Central memory CD4-positive, alpha-beta T cell (primary cell): Measurements from ENCODE around the gene ARMC5.

Experiments used
- DNase-seq: peaks from one replicate; pipeline ENCODE4 v3.0.0; 2022

ARMC5 gene

DNA sequence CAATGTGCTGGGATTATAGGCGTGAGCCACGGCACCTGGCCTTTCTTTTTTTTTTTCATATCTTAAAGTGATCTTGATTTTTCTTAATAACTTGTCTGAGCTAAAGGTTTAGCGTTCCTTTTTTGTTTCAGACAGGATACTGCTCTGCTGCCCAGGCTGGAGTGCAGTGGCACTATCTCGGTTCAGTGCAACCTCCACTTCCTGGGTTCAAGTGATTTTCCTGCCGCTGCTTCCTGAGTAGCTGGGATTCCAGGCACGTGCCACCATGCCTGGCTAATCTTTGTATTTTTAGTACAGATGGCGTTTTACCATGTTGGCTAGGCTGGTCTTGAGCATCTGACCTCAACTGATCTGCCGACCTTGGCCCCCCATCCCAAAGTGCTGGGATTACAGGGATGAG is 44.9 kb downstream of the ARMC5 start:
- DNase-seq, result no peak

DNA sequence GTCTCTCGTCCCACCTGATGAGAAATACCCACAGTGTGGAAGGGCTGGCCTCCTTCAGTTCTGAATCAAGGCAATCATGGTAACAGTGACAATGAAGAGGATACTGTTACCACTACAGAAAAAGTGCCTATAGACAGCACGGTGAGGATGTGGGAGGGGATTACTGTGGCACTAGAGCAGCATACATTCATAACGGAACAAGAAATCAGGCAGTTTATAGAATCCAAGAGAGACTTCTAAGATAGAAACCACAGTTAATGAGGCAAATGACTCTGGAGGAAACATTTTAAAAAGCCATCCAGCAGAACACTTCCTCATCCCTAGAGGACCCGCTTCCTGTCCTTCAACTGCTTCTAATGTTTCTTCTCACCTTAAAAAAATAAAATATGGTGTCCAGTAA is 46.2 kb downstream of the ARMC5 start:
- no peak for DNase-seq

GRCh38 chr16:31507617-31507928 is 48.3 kb downstream of the ARMC5 start:
- no peak for DNase-seq

- peak; percentile 73 for DNase-seq
Observed at GRCh38 chr16:31507929-31508705, 48.8 kb downstream of the ARMC5 start, which contains the start of gene RUSF1. TSS of gene RUSF1 (minus strand) at chr16:31508391. CDS start at chr16:31508373, 18 bp downstream.

GRCh38 chr16:31508706-31509195 is 49.5 kb downstream of the ARMC5 start:
- no peak for DNase-seq

DNA sequence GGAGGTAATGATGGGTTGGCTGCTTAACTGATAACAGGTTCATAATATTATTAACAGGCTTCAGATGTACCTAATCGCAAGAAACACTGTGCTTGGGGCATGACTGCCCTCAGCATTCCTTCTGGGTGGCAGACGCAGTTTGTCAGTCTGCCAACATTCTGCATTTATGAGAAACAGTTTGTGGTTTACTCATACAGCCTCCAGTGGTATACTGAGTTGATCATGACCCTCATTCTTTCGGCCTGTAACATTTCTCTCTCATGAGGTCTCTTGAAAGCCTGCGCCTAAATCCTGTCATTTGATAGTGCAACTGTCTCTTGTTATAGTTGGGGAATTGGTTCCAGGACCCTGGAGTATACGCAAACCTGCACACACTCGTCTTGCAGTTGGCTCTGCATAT is 53.8 kb downstream of the ARMC5 start:
- no peak for DNase-seq

GRCh38 chr16:31513884-31514283 is 54.6 kb downstream of the ARMC5 start:
- no peak for DNase-seq
